CD14-positive monocyte (primary cell): ENCODE measurements around the gene SPON1. TPM values are rescaled to one million over a fixed set of nuclear protein-coding genes. Genes with fewer than 3 reads are reported as not detected.

Experiments used
- DNase-seq, 3 donors: peaks; one replicate each; pipeline ENCODE4 v3.0.0-alpha.2; 2011 to 2022
- H2AFZ ChIP-seq: 2 replicates; pipeline ENCODE4 v1.6.0; 2012; ENCODE audit warnings: mild to moderate bottlenecking, low read depth, low read length, inconsistent platforms; ENCODE audit not compliant: insufficient read depth, poor library complexity, severe bottlenecking
- H3K27ac ChIP-seq, 2 donors: 1 replicate in 1 of 2; 2 replicates in 1 of 2; pipeline ENCODE4 v1.5.1; 2012 to 2013; ENCODE audit warnings: low read length in 2 of 2, control low read depth in 1 of 2, inconsistent platforms in 1 of 2, low read depth in 1 of 2, mild to moderate bottlenecking in 1 of 2
- H3K27me3 ChIP-seq, 2 donors: one replicate each; pipeline versions ENCODE4 v1.6.0 to v1.6.1; 2011 to 2013; ENCODE audit warnings: low read length in 2 of 2; ENCODE audit not compliant: control insufficient read depth in 2 of 2, insufficient read depth in 2 of 2
- H3K36me3 ChIP-seq, 2 donors: replicated peaks in 1 of 2; 1 replicate in 1 of 2; 2 replicates in 1 of 2; pipeline versions ENCODE4 v1.5.1 to v1.6.1; 2012 to 2013; ENCODE audit warnings: low read length in 2 of 2, control low read depth in 1 of 2, inconsistent platforms in 1 of 2, mild to moderate bottlenecking in 1 of 2; ENCODE audit not compliant: insufficient read depth in 2 of 2, control insufficient read depth in 1 of 2
- H3K4me1 ChIP-seq, 2 donors: 1 replicate in 1 of 2; 2 replicates in 1 of 2; pipeline versions ENCODE4 v1.5.1 to v1.6.1; 2012 to 2013; ENCODE audit warnings: low read length in 2 of 2, control low read depth in 1 of 2, inconsistent platforms in 1 of 2, mild to moderate bottlenecking in 1 of 2, moderate library complexity in 1 of 2; ENCODE audit not compliant: insufficient read depth in 2 of 2, control insufficient read depth in 1 of 2
- H3K4me2 ChIP-seq: replicated peaks from 2 replicates; pipeline ENCODE3; 2012; ENCODE audit warnings: low read length, moderate library complexity, mild to moderate bottlenecking; ENCODE audit not compliant: poor library complexity, severe bottlenecking; ENCODE audit errors: extremely low read depth
- H3K4me3 ChIP-seq, 3 experiments: fragments of 200-600 bp in 1 of 3; sonication (generic) in 1 of 3; replicated peaks in 1 of 3; 1 replicate in 2 of 3; 2 replicates in 1 of 3; pipeline ENCODE4 v1.5.1; 2011 to 2013; ENCODE audit warnings: low read length in 3 of 3, mild to moderate bottlenecking in 3 of 3, control low read depth in 2 of 3, low read depth in 2 of 3, inconsistent platforms in 1 of 3, moderate library complexity in 1 of 3
- H3K79me2 ChIP-seq: 2 replicates; pipeline ENCODE4 v1.6.0; 2012; ENCODE audit warnings: mild to moderate bottlenecking, control low read depth, inconsistent platforms, low read length, moderate library complexity; ENCODE audit not compliant: insufficient read depth
- H3K9ac ChIP-seq: 2 replicates; pipeline ENCODE4 v1.6.0; 2017; ENCODE audit warnings: low read length, mild to moderate bottlenecking; ENCODE audit not compliant: insufficient read depth, poor library complexity, severe bottlenecking
- H3K9me3 ChIP-seq, 2 donors: replicated peaks in 1 of 2; 1 replicate in 1 of 2; 2 replicates in 1 of 2; pipeline versions ENCODE4 v1.5.1 to v1.6.1; 2012 to 2013; ENCODE audit warnings: low read length in 2 of 2, control low read depth in 1 of 2; ENCODE audit not compliant: control insufficient read depth in 1 of 2, insufficient read depth in 1 of 2
- H4K20me1 ChIP-seq: 2 replicates; pipeline ENCODE4 v1.6.0; 2012; ENCODE audit warnings: mild to moderate bottlenecking, low read length, control low read depth, moderate library complexity; ENCODE audit not compliant: insufficient read depth
- H3K27ac Mint-ChIP-seq, 7 donors: one replicate each; pipeline ENCODE4 v1.8.0; 2020; ENCODE audit warnings: mild to moderate bottlenecking in 7 of 7, mixed read lengths in 7 of 7, moderate library complexity in 6 of 7, inconsistent platforms in 2 of 7
- H3K27me3 Mint-ChIP-seq, 3 donors: one replicate each; pipeline ENCODE4 v1.8.0; 2021 to 2022; ENCODE audit warnings: low read depth in 3 of 3, mild to moderate bottlenecking in 3 of 3, mixed read lengths in 3 of 3, moderate library complexity in 3 of 3, inconsistent platforms in 1 of 3
- H3K36me3 Mint-ChIP-seq, 2 donors: one replicate each; pipeline ENCODE4 v1.8.0; 2020; ENCODE audit warnings: mixed read lengths in 2 of 2, inconsistent platforms in 1 of 2, mild to moderate bottlenecking in 1 of 2
- H3K4me1 Mint-ChIP-seq: one replicate; pipeline ENCODE4 v1.8.0; 2020; ENCODE audit warnings: mild to moderate bottlenecking, mixed read lengths
- H3K4me3 Mint-ChIP-seq, 2 donors: one replicate each; pipeline ENCODE4 v1.8.0; 2020; ENCODE audit warnings: mild to moderate bottlenecking in 2 of 2, mixed read lengths in 2 of 2, moderate library complexity in 1 of 2
- H3K9me3 Mint-ChIP-seq, 7 donors: one replicate each; pipeline ENCODE4 v1.8.0; 2020 to 2022; ENCODE audit warnings: mixed read lengths in 7 of 7, mild to moderate bottlenecking in 6 of 7, moderate library complexity in 6 of 7, inconsistent platforms in 2 of 7
- CTCF ChIP-seq: fragments of 200-600 bp; IDR thresholded peaks from one replicate; pipeline ENCODE4 v1.8.0; 2022; ENCODE audit warnings: antibody characterized with exemption, mild to moderate bottlenecking
- WGBS: methylation state at CpG from one replicate; pipeline ENCODE4 v1.1.5; 2013; ENCODE audit warnings: missing lambda C conversion rate; ENCODE audit not compliant: insufficient coverage; 5-methylcytosine and 5-hydroxymethylcytosine counted together
- intact Hi-C, 2 donors: fragments of 100-400 bp; cut with micrococcal nuclease; formaldehyde crosslinking; loops; one replicate each; pipeline versions ENCODE4 v1.15.0 to v1.15.1; 2023
- polyA plus RNA-seq, 3 donors: library from polyadenylated mRNA; depleted of rRNA in 1 of 3; unstranded in 2 of 3; stranded (reverse) in 1 of 3; fragments of 300-500 nt in 2 of 3; fragments of >200 nt in 1 of 3; fragmentation: Illumina TruSeq in 2 of 3; gene quantifications; 1 replicate in 2 of 3; 2 replicates in 1 of 3; pipeline ENCODE4 v1.2.3, GENCODE V29; 2012 to 2021

The SPON1 gene
- polyA plus RNA-seq, 3 donors = not detected

DNA sequence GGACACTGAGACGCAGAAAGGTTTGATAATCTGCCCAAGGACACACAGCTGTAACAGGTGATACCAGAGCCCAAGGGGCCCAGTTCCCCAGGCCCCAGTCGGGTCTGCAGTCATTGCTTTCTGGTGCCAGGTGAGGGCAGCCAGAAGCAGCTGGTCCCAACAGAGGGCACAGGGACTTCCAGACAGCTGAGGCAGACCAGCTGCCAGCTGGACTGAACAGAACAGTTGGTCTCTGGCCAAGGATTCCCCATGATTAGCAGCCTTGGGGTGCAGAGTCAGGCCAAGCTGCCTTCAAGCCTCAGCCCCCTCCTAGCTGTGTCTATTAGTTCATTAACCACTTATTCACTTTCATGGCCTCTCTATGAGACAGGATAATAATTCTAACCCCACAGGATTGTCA is 290.9 kb downstream of the SPON1 start:
- no peak overlapping the region for H3K4me2 ChIP-seq
- H3K4me1 ChIP-seq = no peaks in the 10 kb centered on the region
- H3K9me3 ChIP-seq = no peaks in the 10 kb centered on the region
- H3K4me3 Mint-ChIP-seq = no peak overlapping the region
- H3K27ac Mint-ChIP-seq = no peak overlapping the region
- WGBS = 76% methylated on average over 2 of the region's 2 CpGs
- no peak overlapping the region for H3K9ac ChIP-seq
- H3K4me1 Mint-ChIP-seq = no peaks in the 10 kb centered on the region
- no peak for TF ChIP-seq CTCF
- no peaks in the 10 kb centered on the region for H3K79me2 ChIP-seq
- H3K36me3 Mint-ChIP-seq = no peaks in the 10 kb centered on the region
- H3K36me3 ChIP-seq = no peaks in the 10 kb centered on the region
- H3K9me3 Mint-ChIP-seq = peaks cover 0 to 3% (median 0%) of the 10 kb centered on the region in 7 donors
- no peak overlapping the region for H2AFZ ChIP-seq
- intact Hi-C loops = loop anchor here in 1 of 2 donors (10.0 kb wide), 1 partner anchor 479 kb away; no protein-coding TSS in a partner anchor
- H3K27ac ChIP-seq = no peak overlapping the region
- peaks cover 2 to 9% of the 10 kb centered on the region in 2 donors for H3K27me3 ChIP-seq
- H3K27me3 Mint-ChIP-seq = peaks cover 13 to 17% (median 14%) of the 10 kb centered on the region in 3 donors
- DNase-seq = no peak
- H3K4me3 ChIP-seq = no peak overlapping the region
- H4K20me1 ChIP-seq = no peaks in the 10 kb centered on the region

- intact Hi-C loops = loop anchor here in 1 of 2 donors (10.0 kb wide), 1 partner anchor 479 kb away; no protein-coding TSS in a partner anchor
- Mint-ChIP-seq H3K4me3 (no peak overlapping the region), H3K36me3 (no peaks in the 10 kb centered on the region), H3K27me3 (peaks cover 10 to 14% (median 13%) of the 10 kb centered on the region in 3 donors), H3K9me3 (peaks cover 0 to 2% (median 0%) of the 10 kb centered on the region in 7 donors), H3K4me1 (no peaks in the 10 kb centered on the region), H3K27ac (no peak overlapping the region)
- Histone ChIP-seq H3K9me3 (no peaks in the 10 kb centered on the region), H4K20me1 (no peaks in the 10 kb centered on the region), H3K27me3 (peaks cover 2 to 4% of the 10 kb centered on the region in 2 donors), H3K27ac (no peak overlapping the region), H3K36me3 (no peaks in the 10 kb centered on the region), H3K9ac (no peak overlapping the region), H3K4me2 (no peak overlapping the region), H3K79me2 (no peaks in the 10 kb centered on the region), H3K4me1 (no peaks in the 10 kb centered on the region), H2AFZ (no peak overlapping the region), H3K4me3 (no peak overlapping the region)
- no peak for TF ChIP-seq CTCF
- WGBS = 92% methylated on average over 5 of the region's 5 CpGs
- no peak for DNase-seq
Measured at GRCh38 chr11:14253840-14254239, 291.3 kb downstream of the SPON1 start.
